SKM-1 (cell line): ENCODE data around the gene SLC50A1.

Source experiments
- DNase-seq: peaks from one replicate; lab custom pipeline; 2025; ENCODE audit not compliant: unreplicated experiment; lab: John Stamatoyannopoulos, UW

Gene SLC50A1

GRCh38 chr1:155182052-155182550 is 46.4 kb downstream of the SLC50A1 start:
- DNase-seq: no peak

- DNase-seq: no peak
These were observed 48.1 kb downstream of the SLC50A1 start for GRCh38 chr1:155183775-155184221.

- DNase-seq: no peak
These were observed 48.7 kb downstream of the SLC50A1 start for GRCh38 chr1:155184351-155184811.

GRCh38 chr1:155184835-155185782 is 49.5 kb downstream of the SLC50A1 start:
- DNase-seq: peak; percentile 88

- DNase-seq: no peak
These were observed 50.1 kb downstream of the SLC50A1 start for GRCh38 chr1:155185783-155186066.

GRCh38 chr1:155186067-155186793 is 50.6 kb downstream of the SLC50A1 start:
- no peak for DNase-seq

- DNase-seq: no peak
These were observed 51.3 kb downstream of the SLC50A1 start for GRCh38 chr1:155186794-155187455.

- DNase-seq: no peak
These were observed 51.8 kb downstream of the SLC50A1 start for GRCh38 chr1:155187456-155187891.

GRCh38 chr1:155188268-155188667 is 52.6 kb downstream of the SLC50A1 start:
- no peak for DNase-seq
